ENCODE measurements around the gene EPS15. TPM values are rescaled to one million over a fixed set of nuclear protein-coding genes. Genes with fewer than 3 reads are reported as not detected.

EPS15 gene
- total RNA-seq, 1 donor from 2014 or later: 44.6 TPM

DNA sequence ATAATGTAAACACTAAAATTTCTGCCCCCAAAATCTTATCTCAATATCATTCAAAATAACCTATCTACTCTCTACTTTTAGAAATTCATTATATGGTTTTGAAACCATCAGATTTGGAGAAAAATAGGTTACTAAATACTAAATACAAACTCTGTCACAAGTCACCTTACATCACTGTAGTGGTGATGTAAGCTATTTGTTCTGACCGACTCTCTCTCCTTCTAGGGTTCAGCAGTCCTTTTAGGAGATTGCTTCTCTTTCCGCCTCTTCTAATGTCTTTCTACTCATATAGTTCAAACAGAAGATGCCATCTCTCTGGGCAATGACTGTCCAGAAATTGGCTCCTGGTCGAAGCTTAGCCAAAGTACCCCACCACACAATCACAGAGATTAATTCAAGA, 93.1 kb downstream of the EPS15 start:
- no peak overlapping the region for H3K4me3 ChIP-seq
- H3K4me1 ChIP-seq: peaks cover 0 to 7% of the 10 kb centered on the region in 2 donors
- no peaks in the 10 kb centered on the region for H3K27me3 ChIP-seq
- H3K36me3 ChIP-seq: peaks cover 12 to 13% of the 10 kb centered on the region in 2 donors
- intact Hi-C loops (cut with DNase I): no loop called here
- no peak for DNase-seq (ENCODE audit: low spot score in 2 of 2)
- no peak overlapping the region for H3K27ac ChIP-seq
- H3K9me3 ChIP-seq: no peaks in the 10 kb centered on the region
- TF ChIP-seq, protein P1, sequence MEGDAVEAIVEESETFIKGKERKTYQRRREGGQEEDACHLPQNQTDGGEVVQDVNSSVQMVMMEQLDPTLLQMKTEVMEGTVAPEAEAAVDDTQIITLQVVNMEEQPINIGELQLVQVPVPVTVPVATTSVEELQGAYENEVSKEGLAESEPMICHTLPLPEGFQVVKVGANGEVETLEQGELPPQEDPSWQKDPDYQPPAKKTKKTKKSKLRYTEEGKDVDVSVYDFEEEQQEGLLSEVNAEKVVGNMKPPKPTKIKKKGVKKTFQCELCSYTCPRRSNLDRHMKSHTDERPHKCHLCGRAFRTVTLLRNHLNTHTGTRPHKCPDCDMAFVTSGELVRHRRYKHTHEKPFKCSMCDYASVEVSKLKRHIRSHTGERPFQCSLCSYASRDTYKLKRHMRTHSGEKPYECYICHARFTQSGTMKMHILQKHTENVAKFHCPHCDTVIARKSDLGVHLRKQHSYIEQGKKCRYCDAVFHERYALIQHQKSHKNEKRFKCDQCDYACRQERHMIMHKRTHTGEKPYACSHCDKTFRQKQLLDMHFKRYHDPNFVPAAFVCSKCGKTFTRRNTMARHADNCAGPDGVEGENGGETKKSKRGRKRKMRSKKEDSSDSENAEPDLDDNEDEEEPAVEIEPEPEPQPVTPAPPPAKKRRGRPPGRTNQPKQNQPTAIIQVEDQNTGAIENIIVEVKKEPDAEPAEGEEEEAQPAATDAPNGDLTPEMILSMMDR (IDR thresholded peaks at IDR 0.05): no peak

- peaks cover 9 to 13% of the 10 kb centered on the region in 2 donors for H3K36me3 ChIP-seq
- TF ChIP-seq, protein P1 (IDR thresholded peaks at IDR 0.05): no peak
- H3K4me3 ChIP-seq: no peak overlapping the region
- H3K27me3 ChIP-seq: no peaks in the 10 kb centered on the region
- DNase-seq (ENCODE audit: low spot score in 2 of 2): no peak
- H3K27ac ChIP-seq: no peak overlapping the region
- intact Hi-C loops (cut with DNase I): no loop called here
- H3K9me3 ChIP-seq: no peaks in the 10 kb centered on the region
- H3K4me1 ChIP-seq: peaks cover 0 to 7% of the 10 kb centered on the region in 2 donors
These were observed 93.8 kb downstream of the EPS15 start for GRCh38 chr1:51425273-51425672.

- peak overlapping the region; percentile 17 to 44 for H3K27ac ChIP-seq
- no peaks in the 10 kb centered on the region for H3K27me3 ChIP-seq
- peaks cover 0 to 9% of the 10 kb centered on the region in 2 donors for H3K4me1 ChIP-seq
- peaks cover 0 to 2% of the 10 kb centered on the region in 2 donors for H3K36me3 ChIP-seq
- no peaks in the 10 kb centered on the region for H3K9me3 ChIP-seq
- peak overlapping the region in 1 of 2 donors; percentile 36 for H3K4me3 ChIP-seq
- no peak for DNase-seq (ENCODE audit: low spot score in 2 of 2)
- intact Hi-C loops (cut with DNase I): loop anchor here (5.0 kb wide), 1 partner anchor 94 kb away; the partner anchor contains the start of gene EPS15
- TF ChIP-seq, protein P1 (IDR thresholded peaks at IDR 0.05): no peak
These were observed 95.8 kb downstream of the EPS15 start for GRCh38 chr1:51423073-51423821.

- TF ChIP-seq, protein P1 (IDR thresholded peaks at IDR 0.05): no peak
- Histone ChIP-seq H3K4me1 (peaks cover 0 to 17% of the 10 kb centered on the region in 2 donors), H3K27ac (peak overlapping the region; percentile 17 to 44), H3K27me3 (no peaks in the 10 kb centered on the region), H3K4me3 (peak overlapping the region in 1 of 2 donors; percentile 36), H3K9me3 (no peaks in the 10 kb centered on the region), H3K36me3 (no peaks in the 10 kb centered on the region)
- intact Hi-C loops (cut with DNase I): loop anchor here (5.0 kb wide), 1 partner anchor 95 kb away; the partner anchor contains the start of gene EPS15
- DNase-seq (ENCODE audit: low spot score in 2 of 2): no peak
These were observed 96.5 kb downstream of the EPS15 start for GRCh38 chr1:51422367-51423072.

DNA sequence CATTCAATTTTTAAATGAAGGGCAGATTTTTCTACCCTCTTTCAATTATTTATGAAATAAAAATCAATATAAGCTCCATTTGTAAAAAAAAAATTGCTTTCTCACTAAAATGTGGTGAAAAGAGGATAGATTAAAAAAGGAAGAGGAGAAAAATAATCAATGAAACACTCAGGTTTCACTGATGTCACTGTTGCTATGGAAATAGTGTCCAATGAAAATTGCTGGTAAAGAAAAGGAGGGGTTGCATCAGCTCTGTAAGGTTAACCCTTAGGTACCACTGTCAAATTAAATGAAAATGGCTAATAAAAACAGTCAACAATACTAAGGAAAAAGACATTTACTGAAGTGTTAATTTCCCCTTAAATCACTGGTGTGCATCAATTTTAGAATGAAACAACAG, 97.1 kb downstream of the EPS15 start:
- TF ChIP-seq, protein P1 (IDR thresholded peaks at IDR 0.05): no peak
- H3K27me3 ChIP-seq: no peaks in the 10 kb centered on the region
- no peaks in the 10 kb centered on the region for H3K9me3 ChIP-seq
- peaks cover 0 to 21% of the 10 kb centered on the region in 2 donors for H3K4me1 ChIP-seq
- H3K27ac ChIP-seq: peak overlapping the region; percentile 44 to 50
- peak overlapping the region; percentile 31 to 36 for H3K4me3 ChIP-seq
- intact Hi-C loops (cut with DNase I): loop anchor here (5.0 kb wide), 1 partner anchor 95 kb away; the partner anchor contains the start of gene EPS15
- no peaks in the 10 kb centered on the region for H3K36me3 ChIP-seq
- DNase-seq (ENCODE audit: low spot score in 2 of 2): no peak
